ENCODE data around the gene GNL1.
A peak's percentile ranks its signal among the peaks of the same experiment; 100 is the strongest.

The GNL1 gene

GRCh38 chr6:30570263-30570662, 14.0 kb upstream of the GNL1 start:
- DNase-seq (ENCODE audit: low spot score), result no peak

GRCh38 chr6:30568245-30568644, 12.0 kb upstream of the GNL1 start:
- no peak for DNase-seq (ENCODE audit: low spot score)

- DNase-seq (ENCODE audit: low spot score), result no peak
Measured at GRCh38 chr6:30565772-30566171, 9.5 kb upstream of the GNL1 start.

- DNase-seq (ENCODE audit: low spot score), result no peak
Measured at GRCh38 chr6:30564114-30564513, 7.8 kb upstream of the GNL1 start.

GRCh38 chr6:30562470-30563425, 6.5 kb upstream of the GNL1 start:
- DNase-seq (ENCODE audit: low spot score), result no peak

GRCh38 chr6:30560930-30561329, 4.6 kb upstream of the GNL1 start:
- no peak for DNase-seq (ENCODE audit: low spot score)

GRCh38 chr6:30557683-30557981, 1.3 kb upstream of the GNL1 start:
- no peak for DNase-seq (ENCODE audit: low spot score)

GRCh38 chr6:30556906-30557682, 805 bp upstream of the GNL1 start, which contains the start of gene PRR3:
PRR3 (plus strand) TSS chr6:30557295; CDS start chr6:30557345, 50 bp downstream.
- DNase-seq (ENCODE audit: low spot score), result peak; percentile 92

- DNase-seq (ENCODE audit: low spot score), result no peak
Measured at GRCh38 chr6:30555816-30556065, 548 bp downstream of the GNL1 start.

GRCh38 chr6:30554962-30555815, 1.1 kb downstream of the GNL1 start:
- DNase-seq (ENCODE audit: low spot score), result peak; percentile 31

- DNase-seq (ENCODE audit: low spot score), result no peak
Measured at GRCh38 chr6:30554404-30554803, 1.9 kb downstream of the GNL1 start.

- no peak for DNase-seq (ENCODE audit: low spot score)
Measured at GRCh38 chr6:30548375-30548774, 7.9 kb downstream of the GNL1 start.

DNA sequence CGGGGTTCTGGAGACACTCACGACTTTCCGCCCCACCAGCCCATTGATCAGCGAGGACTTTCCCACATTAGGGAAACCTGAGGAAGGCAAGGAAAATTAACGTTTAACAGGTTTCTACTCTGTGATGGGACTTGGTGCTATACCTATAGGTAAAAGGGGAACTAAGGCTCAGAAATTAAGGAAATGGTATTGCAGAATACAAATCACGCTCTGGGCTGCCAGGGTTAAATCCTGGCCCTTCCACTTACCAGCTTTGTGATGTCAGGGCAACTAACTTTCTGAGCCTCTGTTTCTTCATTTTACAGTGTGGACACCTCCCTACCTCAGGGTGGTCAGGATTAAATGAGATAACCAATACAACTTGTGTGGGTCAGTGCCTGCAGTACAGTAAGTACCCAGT, 8.8 kb downstream of the GNL1 start:
- no peak for DNase-seq (ENCODE audit: low spot score)

GRCh38 chr6:30544666-30545272, 11.5 kb downstream of the GNL1 start:
- DNase-seq (ENCODE audit: low spot score), result peak; percentile 56

DNA sequence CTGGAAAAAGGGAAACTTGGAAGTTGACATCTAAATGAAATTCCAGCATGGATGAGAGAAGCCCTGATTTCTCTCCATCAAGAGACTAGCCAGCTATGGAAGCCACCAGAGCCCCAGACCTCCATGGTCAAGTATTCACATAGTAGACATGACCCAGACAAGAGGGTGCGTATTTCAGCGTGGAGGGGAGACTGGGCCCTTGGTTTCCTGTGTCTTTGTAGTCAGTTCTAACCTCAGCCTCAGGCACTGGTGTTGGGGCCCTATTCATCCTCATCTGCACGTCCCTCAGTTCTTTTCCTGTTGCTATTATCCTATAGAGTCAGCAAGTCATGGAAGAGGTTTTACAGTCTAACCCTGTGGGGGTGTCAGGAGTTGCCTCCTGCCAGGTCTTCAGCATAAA, 12.5 kb downstream of the GNL1 start:
- no peak for DNase-seq (ENCODE audit: low spot score)

GRCh38 chr6:30542915-30543314, 13.4 kb downstream of the GNL1 start:
- no peak for DNase-seq (ENCODE audit: low spot score)

GRCh38 chr6:30542404-30542725, 13.9 kb downstream of the GNL1 start:
- DNase-seq (ENCODE audit: low spot score), result no peak

GRCh38 chr6:30541515-30542403, 14.5 kb downstream of the GNL1 start:
- DNase-seq (ENCODE audit: low spot score), result peak; percentile 80

- DNase-seq (ENCODE audit: low spot score), result no peak
Measured at GRCh38 chr6:30537931-30538330, 18.4 kb downstream of the GNL1 start.

- no peak for DNase-seq (ENCODE audit: low spot score)
Measured at GRCh38 chr6:30533460-30534294, 22.6 kb downstream of the GNL1 start.

All from D341Med (cell line).